GM10266 (cell line): ENCODE measurements around the gene TRIO.

Source experiments
- DNase-seq: peaks from one replicate; pipeline ENCODE4 v3.0.0; 2012; ENCODE audit errors: extremely low spot score
- TF ChIP-seq, protein P1 (sequence below): IDR thresholded peaks from 2 replicates; pipeline ENCODE4 v1.5.1; 2012; ENCODE audit warnings: mild to moderate bottlenecking, low read depth; ENCODE audit not compliant: control insufficient read depth, insufficient read depth; ENCODE audit errors: missing control alignments

TRIO gene

DNA sequence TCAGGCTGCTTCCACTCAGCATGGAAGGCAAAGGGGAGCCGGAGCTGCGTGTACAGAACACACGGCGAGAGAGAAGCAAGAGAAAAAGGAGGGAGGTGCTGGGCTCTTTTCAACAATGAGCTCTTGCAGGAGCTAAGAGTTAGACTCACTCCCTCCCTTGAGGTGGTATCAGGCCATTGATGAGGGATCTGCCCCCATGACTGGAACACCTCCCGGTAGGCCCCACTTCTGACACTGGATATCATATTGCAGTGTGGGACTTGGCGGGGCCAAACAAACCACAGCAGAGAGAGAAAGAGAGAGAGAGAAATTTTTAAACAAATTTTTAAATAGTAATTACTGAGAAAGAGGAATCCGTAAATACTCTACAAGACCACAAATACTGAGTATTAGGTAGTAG lies 182.2 kb downstream of the TRIO start:
- TF ChIP-seq, protein P1, sequence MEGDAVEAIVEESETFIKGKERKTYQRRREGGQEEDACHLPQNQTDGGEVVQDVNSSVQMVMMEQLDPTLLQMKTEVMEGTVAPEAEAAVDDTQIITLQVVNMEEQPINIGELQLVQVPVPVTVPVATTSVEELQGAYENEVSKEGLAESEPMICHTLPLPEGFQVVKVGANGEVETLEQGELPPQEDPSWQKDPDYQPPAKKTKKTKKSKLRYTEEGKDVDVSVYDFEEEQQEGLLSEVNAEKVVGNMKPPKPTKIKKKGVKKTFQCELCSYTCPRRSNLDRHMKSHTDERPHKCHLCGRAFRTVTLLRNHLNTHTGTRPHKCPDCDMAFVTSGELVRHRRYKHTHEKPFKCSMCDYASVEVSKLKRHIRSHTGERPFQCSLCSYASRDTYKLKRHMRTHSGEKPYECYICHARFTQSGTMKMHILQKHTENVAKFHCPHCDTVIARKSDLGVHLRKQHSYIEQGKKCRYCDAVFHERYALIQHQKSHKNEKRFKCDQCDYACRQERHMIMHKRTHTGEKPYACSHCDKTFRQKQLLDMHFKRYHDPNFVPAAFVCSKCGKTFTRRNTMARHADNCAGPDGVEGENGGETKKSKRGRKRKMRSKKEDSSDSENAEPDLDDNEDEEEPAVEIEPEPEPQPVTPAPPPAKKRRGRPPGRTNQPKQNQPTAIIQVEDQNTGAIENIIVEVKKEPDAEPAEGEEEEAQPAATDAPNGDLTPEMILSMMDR = no peak
- no peak for DNase-seq

DNA sequence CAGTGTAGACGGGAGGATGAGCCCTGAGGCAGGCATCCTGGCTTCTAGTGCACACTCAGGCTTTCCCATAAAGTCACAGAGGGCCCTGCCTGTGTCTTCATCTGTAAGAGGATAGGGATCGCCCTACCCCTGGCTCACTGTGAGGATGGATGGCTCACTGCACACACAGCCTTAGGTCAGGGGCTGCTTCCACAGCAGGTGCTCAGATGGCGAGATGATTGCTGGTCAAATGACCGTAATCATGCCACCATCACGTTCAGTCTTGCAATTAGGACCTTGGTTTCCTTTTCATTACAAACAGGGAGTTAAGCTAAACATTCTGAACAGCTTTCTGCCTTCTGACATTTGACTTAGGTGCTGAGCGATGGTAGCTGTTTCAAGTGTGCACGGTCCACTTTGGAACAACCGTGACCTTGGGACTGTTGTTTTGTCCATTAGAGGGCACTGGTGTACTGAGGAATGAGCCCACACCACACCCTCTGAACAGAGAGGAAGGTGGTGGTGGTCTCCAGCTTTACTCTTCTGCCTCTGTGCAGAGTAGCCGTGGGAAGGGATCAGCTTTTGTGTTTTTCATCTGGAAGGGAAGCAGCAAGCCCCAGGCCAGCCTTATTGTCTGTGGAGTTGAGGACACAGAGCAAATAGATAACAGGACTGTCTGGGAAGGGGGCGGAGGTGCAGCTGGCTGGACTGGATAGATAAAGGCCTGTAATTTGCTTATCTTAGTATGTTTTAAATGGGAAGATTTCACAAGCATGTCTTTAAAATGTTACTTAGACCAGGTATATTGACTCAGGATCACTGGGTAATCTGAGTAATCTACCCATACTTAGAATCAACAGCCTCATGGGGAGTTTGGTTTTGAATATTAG lies 183.1 kb downstream of the TRIO start:
- DNase-seq = no peak
- TF ChIP-seq, protein P1 = peak; percentile 33

DNA sequence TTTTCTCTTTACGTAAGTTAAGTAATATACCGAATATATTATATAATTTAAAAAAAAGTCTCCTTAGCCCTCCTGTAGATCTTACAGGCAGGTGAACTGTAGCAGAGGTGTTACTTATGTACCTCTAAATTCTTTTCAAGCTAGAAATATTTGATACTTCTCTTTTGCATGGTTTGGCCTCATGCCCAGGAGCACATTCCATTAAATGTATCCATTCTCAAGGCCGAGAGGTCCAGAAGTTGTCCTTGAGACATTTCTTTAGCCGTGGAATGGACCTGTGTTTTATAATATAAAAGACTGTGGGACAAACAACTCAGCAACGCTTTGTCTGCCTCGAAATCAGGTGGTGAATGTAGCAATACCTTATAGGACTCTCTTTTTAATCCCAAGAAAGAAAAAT lies 184.5 kb downstream of the TRIO start:
- TF ChIP-seq, protein P1 = no peak
- no peak for DNase-seq

DNA sequence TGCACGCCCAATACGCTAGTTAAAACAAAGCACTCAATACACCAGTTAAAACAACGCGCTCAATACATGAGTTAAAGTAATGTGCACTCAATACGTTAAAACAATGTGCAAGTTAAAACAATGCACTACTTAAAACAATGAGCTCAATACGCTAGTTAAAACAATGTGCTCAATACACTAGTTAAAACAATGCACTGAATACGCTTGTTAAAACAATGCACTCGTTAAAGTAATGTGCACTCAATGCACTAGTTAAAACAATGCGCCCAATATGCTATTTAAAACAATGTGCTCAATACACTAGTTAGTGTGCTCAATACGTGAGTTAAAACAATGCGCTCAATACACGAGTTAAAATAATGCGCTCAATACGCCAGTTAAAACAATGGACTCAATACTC lies 185.0 kb downstream of the TRIO start:
- TF ChIP-seq, protein P1 = no peak
- no peak for DNase-seq

DNA sequence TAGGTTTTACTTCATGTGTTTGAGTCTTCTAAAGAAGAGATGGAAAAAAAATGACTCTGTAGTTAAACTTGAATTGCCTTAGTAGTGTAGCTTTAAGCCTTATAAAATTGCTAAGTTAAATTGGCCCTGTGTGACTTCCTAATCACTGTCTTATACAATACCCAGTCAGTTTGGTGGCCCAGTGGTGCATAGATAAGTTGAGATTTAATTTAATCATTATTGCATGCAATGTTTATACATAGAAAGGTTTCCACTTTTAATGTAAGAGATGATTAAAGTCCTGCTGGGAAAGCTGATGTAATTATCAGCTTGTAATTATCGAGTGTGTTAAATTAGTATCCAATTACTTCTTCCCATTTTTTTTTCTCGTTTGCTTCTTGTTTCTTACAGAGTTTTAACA lies 187.1 kb downstream of the TRIO start:
- TF ChIP-seq, protein P1 = no peak
- no peak for DNase-seq

DNA sequence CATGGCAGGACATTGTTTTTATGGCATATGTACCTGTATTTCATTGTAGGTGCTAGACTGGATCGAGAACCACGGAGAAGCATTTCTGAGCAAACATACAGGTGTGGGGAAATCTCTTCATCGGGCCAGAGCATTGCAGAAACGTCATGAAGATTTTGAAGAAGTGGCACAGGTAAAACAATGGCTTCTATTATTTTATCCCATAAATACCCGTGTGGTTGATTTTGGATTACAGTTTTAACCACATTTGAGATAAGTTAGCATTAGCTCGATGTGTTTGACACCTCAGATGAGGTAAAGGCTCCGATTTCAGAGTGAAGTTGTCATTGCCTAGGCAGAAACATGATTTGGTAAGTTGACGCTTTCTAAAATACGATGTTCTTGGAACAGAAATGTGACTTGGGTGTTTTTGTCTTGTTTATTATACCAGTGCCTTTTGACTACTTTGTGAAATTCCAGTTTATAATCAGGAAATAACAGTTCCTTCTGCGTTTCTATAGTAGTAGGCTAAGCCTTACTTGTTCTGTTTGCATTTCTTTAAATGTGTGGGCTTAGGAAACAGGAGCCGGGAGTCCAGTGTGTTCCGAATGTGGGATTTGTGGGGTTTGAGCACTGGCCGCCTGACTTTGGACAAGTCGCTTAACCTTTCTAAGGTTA lies 187.7 kb downstream of the TRIO start:
- TF ChIP-seq, protein P1 = no peak
- DNase-seq = no peak

DNA sequence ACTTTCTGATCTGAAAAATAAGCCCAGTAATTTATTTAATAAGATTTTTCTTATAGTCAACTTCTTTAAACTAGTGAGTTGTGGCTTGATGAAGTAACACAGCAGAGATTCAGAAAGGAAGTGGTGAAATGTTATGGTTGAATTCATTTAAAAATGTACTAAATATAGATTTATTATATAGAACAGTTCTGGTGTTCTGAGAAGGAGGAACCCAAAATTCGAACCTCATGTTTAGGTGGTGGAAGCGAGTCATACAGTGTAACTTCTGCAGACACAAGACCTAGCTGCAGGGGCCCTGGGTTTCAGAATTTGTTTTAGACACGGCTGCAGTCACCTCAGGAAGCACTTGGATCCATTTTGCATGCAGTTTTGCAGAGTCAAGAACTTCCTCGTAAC lies 188.2 kb downstream of the TRIO start:
- TF ChIP-seq, protein P1 = no peak
- peak; percentile 13 for DNase-seq
